ENCODE measurements around the gene RELT.
A peak's percentile ranks its signal among the peaks of the same experiment; 100 is the strongest.

Gene RELT

DNA sequence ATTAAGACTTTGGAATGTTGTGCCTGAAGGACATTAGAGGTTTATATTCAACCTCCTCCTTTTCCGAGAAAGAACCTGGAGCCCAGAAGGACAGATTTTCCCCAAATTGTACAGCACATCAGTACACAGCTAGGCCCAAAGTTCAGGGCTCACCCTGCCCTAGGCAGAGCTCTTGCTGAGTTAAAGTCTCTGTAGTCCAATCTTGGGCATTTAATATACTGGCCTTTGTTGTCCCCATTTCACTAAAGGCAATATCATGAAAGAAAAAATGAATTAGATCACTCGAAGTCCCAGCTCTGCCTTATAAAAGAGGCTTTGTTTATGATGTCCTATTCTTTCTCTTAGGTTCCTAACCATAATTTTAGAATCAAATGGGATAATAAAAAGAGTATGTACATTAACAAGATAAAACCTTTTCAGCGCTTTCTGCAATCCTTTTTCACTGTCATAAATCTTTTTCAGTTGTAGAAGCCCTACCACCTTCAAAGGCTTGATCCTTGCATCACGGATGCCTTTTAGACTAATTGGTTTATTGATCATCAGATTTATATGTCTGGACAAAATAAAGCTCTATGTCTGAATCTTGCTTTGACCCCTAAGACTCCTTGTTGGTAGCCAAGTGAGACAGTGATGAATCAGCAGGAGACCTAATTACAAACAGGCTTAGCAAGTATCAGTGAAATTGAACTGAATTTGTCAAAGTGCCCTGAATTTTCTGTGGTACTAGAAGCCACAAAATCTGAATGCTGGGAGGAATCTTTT is 39.8 kb downstream of the RELT start:
- TF ChIP-seq, protein P1, sequence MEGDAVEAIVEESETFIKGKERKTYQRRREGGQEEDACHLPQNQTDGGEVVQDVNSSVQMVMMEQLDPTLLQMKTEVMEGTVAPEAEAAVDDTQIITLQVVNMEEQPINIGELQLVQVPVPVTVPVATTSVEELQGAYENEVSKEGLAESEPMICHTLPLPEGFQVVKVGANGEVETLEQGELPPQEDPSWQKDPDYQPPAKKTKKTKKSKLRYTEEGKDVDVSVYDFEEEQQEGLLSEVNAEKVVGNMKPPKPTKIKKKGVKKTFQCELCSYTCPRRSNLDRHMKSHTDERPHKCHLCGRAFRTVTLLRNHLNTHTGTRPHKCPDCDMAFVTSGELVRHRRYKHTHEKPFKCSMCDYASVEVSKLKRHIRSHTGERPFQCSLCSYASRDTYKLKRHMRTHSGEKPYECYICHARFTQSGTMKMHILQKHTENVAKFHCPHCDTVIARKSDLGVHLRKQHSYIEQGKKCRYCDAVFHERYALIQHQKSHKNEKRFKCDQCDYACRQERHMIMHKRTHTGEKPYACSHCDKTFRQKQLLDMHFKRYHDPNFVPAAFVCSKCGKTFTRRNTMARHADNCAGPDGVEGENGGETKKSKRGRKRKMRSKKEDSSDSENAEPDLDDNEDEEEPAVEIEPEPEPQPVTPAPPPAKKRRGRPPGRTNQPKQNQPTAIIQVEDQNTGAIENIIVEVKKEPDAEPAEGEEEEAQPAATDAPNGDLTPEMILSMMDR (IDR thresholded peaks at IDR 0.05; ENCODE audit: low read length, missing control alignments) = no peak
- H3K4me3 ChIP-seq (replicated peaks; ENCODE audit: low read depth, low read length) = no peak overlapping the region
- no peak for DNase-seq (ENCODE audit: low read depth)

DNA sequence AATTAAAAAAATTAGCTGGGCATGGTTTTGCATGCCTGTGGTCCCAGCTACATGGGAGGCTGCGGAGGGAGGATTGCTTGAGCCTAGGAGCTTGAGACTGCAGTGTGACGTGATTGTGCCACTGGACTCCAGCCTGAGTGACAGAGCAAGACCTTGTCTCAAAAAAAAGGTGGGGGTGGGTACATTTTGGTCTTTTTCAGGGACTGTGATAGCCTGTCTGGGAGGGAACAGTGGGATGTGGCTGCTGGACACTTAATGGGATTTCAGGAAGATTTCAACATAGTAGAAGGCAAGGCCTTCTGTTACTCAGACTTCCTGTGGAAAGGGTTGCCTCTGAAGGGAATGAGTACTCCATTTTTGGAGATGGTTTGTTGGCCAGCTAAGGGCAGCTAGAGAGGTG is 40.6 kb downstream of the RELT start:
- TF ChIP-seq, protein P1 (IDR thresholded peaks at IDR 0.05; ENCODE audit: low read length, missing control alignments) = no peak
- peak; percentile 59 for DNase-seq (ENCODE audit: low read depth)

DNA sequence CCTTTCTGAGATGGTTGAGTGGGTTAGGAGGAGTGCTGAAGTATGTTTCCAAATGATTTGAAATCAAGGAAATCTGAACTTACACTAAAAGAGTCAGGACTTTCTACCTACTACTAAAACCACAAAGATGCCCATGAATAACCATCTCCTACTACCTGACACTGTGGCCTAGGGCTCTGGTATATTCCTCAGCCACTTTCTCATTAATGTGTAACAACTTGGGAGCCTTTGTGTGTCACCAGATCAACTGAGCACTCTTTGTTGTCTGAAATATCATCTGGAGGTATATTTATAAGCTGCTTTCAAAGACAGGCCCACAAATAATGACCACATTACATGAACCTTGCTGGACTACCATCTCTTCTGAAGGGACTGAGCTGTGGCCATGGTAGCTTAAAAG is 43.9 kb downstream of the RELT start:
- no peak overlapping the region for H3K4me3 ChIP-seq (replicated peaks; ENCODE audit: low read depth, low read length)
- DNase-seq (ENCODE audit: low read depth) = no peak
- TF ChIP-seq, protein P1 (IDR thresholded peaks at IDR 0.05; ENCODE audit: low read length, missing control alignments) = no peak

More for the DNA sequence above, 40.6 kb downstream of the RELT start:
- H3K4me3 ChIP-seq (replicated peaks; ENCODE audit: low read depth, low read length) = no peak overlapping the region

DNA sequence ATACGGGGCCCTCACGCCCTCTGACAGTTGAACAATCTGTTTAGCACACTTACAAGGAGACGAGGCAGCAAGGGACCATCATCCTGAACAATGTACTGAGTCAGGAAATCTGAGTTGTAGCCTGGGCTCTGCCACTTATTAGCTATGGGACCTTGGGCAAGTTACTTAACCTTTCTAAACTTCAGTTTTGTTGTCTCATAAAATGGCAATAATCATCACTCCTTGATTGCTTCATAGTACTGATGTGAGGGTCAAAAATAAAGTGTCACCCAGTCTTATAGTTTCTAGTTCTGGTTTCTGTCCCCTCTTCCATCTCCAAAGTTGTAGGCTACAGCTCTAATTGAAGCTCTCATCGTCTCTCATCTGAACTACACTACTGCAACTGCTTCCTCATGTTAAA is 46.7 kb downstream of the RELT start:
- H3K4me3 ChIP-seq (replicated peaks; ENCODE audit: low read depth, low read length) = no peak overlapping the region
- TF ChIP-seq, protein P1 (IDR thresholded peaks at IDR 0.05; ENCODE audit: low read length, missing control alignments) = no peak
- no peak for DNase-seq (ENCODE audit: low read depth)

DNA sequence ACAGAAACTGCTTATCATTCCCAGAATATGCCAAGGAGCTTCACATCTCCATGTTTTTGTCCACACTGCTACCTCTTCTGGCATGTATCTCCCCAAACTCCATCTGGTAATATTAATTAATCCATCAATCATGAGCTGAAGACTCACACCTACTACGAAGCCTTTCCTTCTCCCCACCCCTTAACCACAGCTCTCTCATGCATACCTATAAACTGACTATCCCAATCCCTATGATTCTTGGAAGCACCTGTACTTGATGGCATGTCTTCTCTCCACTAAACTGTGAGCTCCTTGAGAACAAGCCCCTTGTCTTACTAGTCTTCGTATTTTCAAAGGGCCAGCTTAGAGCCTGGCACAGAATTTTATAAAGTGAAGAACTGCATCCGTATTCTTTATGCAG is 47.3 kb downstream of the RELT start:
- TF ChIP-seq, protein P1 (IDR thresholded peaks at IDR 0.05; ENCODE audit: low read length, missing control alignments) = no peak
- no peak for DNase-seq (ENCODE audit: low read depth)
- no peak overlapping the region for H3K4me3 ChIP-seq (replicated peaks; ENCODE audit: low read depth, low read length)

DNA sequence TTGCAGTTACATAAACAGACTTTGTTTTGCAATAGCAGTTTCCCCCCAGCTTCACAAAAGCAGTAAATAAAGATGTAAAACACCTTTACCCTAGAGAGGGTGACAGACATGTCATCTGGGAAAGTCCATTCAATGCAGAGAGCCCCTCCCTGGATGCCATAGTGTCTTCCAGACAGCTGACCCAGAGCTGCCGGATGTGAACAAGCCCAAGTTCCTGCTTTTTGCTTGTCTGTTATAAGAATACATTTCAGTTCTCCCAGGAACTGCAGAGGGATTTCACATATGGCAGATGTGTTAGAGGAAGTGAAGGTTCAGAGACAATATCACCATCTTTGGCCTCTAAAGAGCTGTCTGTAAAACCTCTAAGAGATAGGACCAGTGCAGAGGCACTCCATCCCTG is 48.9 kb downstream of the RELT start:
- TF ChIP-seq, protein P1 (IDR thresholded peaks at IDR 0.05; ENCODE audit: low read length, missing control alignments) = no peak

More for the DNA sequence above, 48.9 kb downstream of the RELT start:
- DNase-seq (ENCODE audit: low read depth) = no peak
- no peak overlapping the region for H3K4me3 ChIP-seq (replicated peaks; ENCODE audit: low read depth, low read length)
